ENCODE measurements around the gene PTGES.
"Not testable (repeated sequence)": the region's sequence is repeated elsewhere in the genome, so short reads cannot be mapped to it uniquely, and the experiment has no call there.

PTGES gene

DNA sequence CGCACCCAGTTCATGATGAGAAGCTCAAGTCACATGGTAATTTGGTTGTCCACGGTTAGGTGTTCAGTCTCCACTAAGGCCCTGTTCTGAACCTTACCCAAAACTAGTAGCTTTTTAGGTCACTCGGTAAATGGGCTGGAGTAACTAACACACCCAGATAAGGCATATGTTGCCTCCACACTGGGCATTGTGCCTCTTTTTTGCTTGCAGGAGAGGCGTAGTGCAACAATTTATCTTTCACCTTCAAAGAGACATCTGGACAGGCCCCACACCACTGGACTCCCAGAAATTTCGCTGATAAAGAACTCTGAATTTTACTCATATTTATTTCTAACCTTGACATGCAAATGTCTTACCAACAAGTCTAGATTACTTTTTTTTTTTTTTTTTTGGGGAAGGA, 16.8 kb upstream of the PTGES start:
- no peak for DNase-seq

DNA sequence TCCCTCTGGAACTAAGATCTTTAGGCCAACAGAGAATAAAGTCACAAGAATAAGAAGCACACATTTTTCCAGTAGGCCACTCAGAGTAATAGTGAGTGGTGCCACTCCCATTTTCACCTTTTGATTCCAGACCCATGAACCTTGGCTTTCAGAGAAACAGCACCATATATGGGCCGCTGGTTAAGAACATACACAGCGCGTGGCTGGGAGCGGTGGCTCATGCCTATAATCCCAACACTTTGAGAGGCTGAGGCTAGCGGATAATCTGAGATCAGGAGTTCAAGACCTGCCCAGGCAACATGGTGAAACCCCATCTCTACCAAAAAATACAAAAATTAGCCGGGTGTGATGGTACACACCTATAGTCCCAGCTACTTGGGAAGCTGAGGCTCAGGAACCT, 15.6 kb upstream of the PTGES start:
- no peak for DNase-seq

DNA sequence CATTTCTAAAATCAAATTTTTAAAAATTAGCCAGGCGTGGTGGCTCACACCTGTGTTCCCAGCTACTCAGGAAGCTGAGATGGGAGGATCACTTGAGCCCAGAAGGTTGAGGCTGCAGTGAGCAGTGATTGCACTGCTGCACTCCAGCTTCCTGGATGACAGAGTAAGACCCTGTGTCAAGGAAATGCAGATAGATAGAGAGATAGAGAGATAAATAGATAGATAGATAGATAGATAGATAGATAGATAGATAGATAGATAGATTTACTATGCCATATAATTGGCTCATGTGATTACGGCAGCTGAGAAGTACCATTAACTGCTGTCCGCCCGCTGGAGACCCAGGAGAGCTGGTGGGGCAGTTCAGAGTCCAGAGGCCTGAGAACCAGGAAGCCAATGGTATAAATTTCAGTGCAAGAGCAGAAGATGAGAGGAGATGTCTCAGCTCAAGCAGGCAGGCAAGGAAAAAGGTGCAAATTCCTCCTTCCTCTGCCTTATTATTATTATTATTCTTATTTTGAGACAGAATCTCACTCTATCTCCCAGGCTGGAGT, 13.0 kb upstream of the PTGES start:
- no peak for DNase-seq

- DNase-seq = no peak
Measured at GRCh38 chr9:129762985-129763926, 10.4 kb upstream of the PTGES start.

DNA sequence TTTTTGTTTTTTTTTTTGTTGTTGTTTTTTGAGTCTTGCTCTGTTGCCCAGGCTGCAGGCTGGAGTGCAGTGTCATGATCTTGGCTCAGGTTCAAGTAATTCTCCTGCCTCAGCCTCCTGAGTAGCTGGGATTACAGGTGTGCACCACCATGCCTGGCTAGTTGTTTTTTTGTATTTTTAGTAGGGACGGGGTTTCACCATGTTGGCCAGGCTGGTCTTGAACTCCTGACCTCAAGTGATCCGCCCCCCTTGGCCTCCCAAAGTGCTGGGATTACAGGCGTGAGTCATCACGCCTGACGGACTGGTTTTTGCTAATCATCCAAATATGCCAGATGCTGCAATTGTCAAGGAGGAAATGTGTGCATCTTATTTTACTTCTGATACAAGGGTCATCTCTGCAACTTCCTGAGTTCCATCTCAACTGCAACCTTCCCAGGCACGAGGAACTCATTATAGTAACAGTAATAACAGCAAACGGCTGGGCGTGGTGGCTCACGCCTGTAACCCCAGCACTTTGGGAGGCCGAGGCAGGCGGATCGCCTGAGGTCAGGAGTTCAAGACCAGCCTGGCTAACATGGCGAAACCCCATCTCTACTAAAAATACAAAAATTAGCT, 9.6 kb upstream of the PTGES start:
- not testable (repeated sequence) for DNase-seq

DNA sequence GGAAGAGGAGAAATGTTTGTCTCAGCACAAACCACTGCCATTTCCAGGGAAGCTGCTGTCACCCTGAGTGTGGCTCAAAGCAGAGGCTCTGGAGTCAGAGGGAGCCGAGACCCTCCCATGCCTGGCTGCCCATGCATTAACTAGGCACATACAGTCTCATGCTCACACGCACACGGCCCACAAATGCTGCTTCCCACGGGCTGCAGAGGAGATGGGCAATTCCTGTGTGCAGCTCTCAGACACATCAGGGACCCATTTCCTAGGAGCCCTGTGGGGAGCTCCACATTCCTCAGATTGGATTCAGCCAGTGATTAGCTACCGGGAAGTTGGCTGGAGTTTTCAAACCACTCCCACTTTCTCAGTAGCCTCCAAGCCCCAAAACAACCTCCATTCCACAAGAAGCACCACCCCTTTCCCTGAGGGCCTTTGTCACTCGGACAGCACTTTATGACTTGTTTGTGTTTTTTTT, 9.1 kb upstream of the PTGES start:
- DNase-seq = no peak

- no peak for DNase-seq
Measured at GRCh38 chr9:129761293-129761900, 8.6 kb upstream of the PTGES start.

DNA sequence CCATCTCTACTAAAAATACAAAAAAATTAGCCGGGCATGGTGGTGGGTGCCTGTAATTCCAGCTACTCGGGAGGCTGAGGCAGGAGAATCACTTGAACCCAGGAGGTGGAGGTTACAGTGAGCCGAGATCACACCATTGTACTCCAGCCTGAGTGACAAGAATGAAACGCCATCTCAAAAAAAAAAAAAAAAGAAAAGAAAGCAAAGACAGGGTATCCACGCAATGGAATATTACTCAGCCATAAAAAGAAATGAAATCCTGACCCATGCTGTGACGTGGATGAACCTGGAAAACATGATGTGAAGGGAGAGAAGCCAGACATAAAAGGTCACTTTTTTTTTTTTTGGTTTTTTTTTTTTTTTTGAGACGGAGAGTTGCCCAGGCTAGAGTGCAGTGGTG, 7.9 kb upstream of the PTGES start:
- not testable (repeated sequence) for DNase-seq

DNA sequence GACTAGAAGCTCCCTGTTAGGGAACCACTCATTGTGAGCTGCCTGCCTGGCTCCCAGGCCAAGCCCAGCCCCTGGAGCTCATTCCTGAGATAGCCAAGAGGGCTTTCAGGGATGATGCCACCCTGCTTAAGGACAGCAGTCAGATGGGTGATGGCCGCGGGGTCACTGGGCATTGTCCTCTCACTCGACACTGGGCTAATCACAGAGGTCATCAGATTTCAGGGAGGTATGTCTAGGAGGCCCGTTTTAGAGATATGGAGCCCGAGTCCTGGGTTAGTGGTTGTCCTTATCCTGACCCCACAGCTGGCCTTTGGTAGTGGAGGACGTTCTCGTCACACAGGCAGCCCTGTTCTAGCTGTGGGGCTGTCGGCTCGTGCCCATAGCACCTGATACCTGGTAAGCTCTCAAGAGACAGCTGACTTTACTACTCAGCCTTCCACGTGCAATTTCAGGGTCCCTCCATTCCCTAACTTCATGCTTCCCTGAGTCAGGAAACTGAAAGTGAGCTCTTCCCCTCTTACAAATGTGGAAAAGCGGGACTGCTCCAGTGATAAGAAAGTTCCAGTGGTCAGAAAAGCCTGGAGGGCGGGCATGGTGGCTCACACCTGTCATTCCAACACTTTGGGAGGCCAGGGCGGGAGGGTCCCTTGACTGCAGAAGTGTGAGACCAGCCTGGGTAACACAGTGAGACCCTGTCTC, 7.1 kb upstream of the PTGES start:
- no peak for DNase-seq

GRCh38 chr9:129759319-129759718, 6.5 kb upstream of the PTGES start:
- DNase-seq = no peak

DNA sequence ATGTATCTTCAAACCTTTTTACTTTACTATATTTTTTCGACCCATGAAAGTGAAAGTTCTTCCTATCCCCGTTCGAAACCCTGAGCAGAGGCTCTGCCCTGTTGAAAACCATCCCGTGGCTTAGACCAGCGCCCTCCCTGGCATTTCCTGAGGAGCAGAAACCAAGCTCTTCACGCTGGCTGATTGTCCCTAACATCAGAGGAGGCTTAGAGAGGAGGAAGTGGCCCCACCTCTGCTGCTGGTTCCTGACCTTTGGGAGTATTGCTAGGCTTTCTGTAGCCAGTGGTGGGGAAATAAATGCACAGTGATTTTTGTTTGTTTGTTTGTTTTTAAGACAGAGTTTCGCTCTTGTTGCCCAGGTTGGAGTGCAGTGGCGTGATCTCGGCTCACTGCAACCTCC, 4.2 kb upstream of the PTGES start:
- no peak for DNase-seq

DNA sequence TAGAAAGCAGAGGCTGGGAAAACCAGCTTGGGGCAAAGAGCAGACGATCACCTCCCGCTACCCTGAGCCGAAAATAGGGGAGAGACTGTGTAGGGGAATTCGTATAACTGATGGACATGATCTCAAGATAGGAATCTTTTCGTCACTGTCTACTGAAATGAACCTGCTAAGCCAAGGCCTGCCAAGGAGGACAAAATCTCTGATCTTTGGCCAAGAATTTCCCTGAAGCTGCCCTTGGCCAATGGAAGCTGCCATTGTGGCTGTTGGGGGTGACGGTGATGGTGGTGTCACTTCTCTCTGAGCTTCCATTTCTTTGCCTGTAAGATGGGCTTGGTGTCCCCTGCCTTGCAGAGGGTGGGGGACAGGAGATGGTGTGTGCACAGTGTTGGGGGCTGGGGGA, 3.3 kb upstream of the PTGES start:
- no peak for DNase-seq

DNA sequence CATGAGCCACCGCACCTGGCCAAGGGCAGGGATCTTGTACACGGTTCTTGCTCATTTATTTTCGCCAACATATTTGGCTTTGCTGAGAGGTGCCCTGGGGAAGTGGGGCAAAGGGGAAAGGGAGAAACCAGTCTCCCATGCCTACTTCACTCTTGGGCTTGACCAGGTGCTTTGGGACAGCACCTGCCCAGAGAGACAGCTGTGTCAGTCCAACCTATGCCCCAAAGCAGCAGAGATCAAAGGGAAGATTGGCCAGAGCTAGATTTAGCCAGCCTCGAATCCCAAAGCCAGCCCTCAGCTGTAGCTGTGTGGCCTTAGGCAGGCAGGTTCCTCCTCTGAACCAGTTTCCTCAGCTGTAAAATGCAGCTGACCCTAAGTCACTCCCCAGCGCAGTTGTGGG, 2.3 kb upstream of the PTGES start:
- DNase-seq = no peak

- no peak for DNase-seq
Measured at GRCh38 chr9:129751841-129752801, 721 bp downstream of the PTGES start.

DNA sequence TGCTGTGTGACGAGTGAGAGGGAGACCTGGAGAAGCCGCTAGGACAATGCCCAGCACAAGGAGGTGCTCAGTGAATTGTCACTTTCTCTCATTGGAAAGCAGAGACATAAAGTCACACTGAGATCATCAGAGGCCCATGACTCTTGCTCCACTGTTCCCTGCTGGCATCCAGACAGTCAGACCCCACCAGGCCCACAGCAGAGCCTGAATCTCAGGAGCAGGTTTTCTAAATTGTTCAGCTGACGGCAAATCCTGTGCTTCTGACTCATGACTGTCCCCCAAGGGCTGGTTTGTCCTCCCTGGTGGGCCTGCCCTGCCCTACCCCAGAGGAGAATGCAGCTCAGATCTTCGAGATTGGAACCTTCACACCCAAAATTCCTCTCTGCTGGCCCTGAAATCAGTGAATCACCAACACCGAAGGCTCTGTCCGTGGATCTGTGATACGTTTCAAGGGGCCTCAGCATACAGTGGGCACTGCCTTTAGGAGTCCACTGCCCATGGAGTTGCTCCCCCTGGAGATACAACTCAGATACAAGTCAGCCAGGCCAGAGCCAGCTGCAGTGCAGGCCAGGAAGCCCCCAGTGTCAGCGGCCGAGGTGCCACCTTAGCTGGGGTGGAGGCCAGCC, 2.7 kb downstream of the PTGES start:
- no peak for DNase-seq

DNA sequence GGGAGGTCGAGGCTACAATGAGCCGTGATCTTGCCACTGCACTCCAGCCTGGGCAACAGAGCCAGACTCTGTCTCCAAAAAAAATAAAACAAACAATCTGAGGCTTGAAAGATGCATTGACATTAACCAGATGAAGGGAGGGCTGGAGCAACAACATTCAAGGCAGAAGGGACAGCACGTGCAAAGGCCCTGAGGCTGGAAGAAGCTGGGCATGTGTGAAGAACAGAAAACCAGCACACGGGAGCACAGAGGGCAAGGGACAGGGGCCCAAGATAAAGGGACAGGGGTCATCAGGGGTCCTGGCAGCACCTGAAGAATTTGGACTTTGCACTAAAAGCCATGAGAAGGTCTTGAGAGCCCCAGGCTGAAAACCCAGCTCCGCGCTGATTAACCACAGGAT, 3.3 kb downstream of the PTGES start:
- no peak for DNase-seq

GRCh38 chr9:129749052-129749451, 3.8 kb downstream of the PTGES start:
- not testable (repeated sequence) for DNase-seq

DNA sequence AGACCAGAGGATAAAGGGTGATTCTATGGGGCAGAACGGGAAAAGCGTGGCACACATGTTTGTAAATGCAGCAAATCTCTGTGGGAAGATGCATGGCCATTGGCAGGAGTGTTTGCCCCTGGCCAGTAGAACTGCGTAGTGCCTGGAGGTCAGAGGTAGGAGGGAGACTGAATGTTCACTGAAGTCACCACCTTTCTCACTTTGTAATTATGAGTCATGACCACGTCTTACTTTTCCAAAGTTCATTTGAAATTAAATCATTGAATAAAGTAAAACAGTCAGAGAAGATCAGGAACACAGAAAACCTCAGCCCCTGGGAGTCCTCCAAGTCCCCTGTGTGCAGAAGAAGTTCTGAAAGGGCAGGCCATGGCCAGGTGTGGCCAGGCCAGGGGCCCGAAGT, 4.6 kb downstream of the PTGES start:
- DNase-seq = no peak

GRCh38 chr9:129746092-129746777, 6.6 kb downstream of the PTGES start:
- DNase-seq = no peak

DNA sequence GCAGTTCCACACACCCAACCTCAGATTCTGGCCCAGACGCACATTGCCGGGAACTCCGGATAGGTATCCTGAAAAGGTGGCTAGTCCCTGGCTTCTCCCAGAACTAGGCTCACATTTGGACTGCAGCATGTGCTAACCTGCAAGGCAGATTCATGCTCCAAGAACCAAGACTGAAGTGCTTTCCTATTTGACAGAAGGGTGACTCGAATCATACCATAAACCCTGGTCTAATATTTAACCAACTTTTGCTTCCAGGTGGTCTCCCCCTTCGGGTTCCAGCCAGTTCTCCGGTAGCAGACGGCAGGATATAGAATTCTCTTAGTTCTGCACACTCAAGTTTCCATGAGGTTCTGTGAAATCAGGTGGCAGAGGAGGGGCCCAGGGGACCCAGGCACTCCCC, 7.6 kb downstream of the PTGES start:
- no peak for DNase-seq
